ENCODE results near the gene TWF1.

DNA sequence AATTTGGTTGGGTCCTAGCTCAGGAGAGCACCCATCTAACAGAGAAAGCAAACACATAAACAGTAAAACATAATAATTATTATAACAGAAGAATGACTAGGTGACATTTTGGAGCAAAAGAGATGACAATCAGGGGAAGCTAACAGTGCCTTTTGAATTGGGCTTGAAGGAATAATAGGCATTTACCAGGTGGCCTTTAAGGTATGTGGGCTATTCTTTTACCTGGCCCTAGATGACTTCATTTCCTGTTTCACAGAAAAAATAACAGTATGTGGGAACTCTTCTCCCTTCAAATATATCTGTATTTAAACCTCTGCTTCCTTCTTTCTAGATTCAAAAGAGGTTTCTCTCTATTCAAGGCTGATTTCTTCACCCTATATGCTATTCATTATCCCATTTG, 43.5 kb downstream of the TWF1 start:
- TF ChIP-seq CREM (CRISPR knock-in tag; IDR thresholded peaks at IDR 0.05) (no peak), TCF7 (CRISPR knock-in tag; IDR thresholded peaks at IDR 0.05; ENCODE audit: low read depth) (no peak), SP1 (CRISPR knock-in tag; conservative IDR thresholded peaks at IDR 0.05) (no peak), E2F1 (CRISPR knock-in tag; IDR thresholded peaks at IDR 0.05) (no peak), ATF3 (CRISPR knock-in tag; conservative IDR thresholded peaks at IDR 0.05) (no peak), IRF2 (CRISPR knock-in tag; IDR thresholded peaks at IDR 0.05; ENCODE audit: borderline replicate concordance, low read depth) (no peak), MXD4 (CRISPR knock-in tag; IDR thresholded peaks at IDR 0.05; ENCODE audit: borderline replicate concordance) (no peak), E2F4 (CRISPR knock-in tag; IDR thresholded peaks at IDR 0.05; ENCODE audit: borderline replicate concordance, low read depth) (no peak), TEAD4 (CRISPR knock-in tag; IDR thresholded peaks at IDR 0.05) (no peak)
- TF ChIP-seq, protein P1, sequence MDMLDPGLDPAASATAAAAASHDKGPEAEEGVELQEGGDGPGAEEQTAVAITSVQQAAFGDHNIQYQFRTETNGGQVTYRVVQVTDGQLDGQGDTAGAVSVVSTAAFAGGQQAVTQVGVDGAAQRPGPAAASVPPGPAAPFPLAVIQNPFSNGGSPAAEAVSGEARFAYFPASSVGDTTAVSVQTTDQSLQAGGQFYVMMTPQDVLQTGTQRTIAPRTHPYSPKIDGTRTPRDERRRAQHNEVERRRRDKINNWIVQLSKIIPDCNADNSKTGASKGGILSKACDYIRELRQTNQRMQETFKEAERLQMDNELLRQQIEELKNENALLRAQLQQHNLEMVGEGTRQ (CRISPR knock-in tag; IDR thresholded peaks at IDR 0.05): no peak
- TF ChIP-seq, protein P2, sequence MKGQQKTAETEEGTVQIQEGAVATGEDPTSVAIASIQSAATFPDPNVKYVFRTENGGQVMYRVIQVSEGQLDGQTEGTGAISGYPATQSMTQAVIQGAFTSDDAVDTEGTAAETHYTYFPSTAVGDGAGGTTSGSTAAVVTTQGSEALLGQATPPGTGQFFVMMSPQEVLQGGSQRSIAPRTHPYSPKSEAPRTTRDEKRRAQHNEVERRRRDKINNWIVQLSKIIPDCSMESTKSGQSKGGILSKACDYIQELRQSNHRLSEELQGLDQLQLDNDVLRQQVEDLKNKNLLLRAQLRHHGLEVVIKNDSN (CRISPR knock-in tag; IDR thresholded peaks at IDR 0.05): no peak
- TF ChIP-seq, protein P3, sequence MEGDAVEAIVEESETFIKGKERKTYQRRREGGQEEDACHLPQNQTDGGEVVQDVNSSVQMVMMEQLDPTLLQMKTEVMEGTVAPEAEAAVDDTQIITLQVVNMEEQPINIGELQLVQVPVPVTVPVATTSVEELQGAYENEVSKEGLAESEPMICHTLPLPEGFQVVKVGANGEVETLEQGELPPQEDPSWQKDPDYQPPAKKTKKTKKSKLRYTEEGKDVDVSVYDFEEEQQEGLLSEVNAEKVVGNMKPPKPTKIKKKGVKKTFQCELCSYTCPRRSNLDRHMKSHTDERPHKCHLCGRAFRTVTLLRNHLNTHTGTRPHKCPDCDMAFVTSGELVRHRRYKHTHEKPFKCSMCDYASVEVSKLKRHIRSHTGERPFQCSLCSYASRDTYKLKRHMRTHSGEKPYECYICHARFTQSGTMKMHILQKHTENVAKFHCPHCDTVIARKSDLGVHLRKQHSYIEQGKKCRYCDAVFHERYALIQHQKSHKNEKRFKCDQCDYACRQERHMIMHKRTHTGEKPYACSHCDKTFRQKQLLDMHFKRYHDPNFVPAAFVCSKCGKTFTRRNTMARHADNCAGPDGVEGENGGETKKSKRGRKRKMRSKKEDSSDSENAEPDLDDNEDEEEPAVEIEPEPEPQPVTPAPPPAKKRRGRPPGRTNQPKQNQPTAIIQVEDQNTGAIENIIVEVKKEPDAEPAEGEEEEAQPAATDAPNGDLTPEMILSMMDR (IDR thresholded peaks at IDR 0.05): no peak

All from WTC11 (cell line).